DMS 273 (cell line): ENCODE data around the gene SOAT2.

Source experiments
- DNase-seq: peaks from one replicate; lab custom pipeline; 2025; ENCODE audit not compliant: unreplicated experiment; lab: John Stamatoyannopoulos, UW

SOAT2 gene, protein sequence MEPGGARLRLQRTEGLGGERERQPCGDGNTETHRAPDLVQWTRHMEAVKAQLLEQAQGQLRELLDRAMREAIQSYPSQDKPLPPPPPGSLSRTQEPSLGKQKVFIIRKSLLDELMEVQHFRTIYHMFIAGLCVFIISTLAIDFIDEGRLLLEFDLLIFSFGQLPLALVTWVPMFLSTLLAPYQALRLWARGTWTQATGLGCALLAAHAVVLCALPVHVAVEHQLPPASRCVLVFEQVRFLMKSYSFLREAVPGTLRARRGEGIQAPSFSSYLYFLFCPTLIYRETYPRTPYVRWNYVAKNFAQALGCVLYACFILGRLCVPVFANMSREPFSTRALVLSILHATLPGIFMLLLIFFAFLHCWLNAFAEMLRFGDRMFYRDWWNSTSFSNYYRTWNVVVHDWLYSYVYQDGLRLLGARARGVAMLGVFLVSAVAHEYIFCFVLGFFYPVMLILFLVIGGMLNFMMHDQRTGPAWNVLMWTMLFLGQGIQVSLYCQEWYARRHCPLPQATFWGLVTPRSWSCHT

DNA sequence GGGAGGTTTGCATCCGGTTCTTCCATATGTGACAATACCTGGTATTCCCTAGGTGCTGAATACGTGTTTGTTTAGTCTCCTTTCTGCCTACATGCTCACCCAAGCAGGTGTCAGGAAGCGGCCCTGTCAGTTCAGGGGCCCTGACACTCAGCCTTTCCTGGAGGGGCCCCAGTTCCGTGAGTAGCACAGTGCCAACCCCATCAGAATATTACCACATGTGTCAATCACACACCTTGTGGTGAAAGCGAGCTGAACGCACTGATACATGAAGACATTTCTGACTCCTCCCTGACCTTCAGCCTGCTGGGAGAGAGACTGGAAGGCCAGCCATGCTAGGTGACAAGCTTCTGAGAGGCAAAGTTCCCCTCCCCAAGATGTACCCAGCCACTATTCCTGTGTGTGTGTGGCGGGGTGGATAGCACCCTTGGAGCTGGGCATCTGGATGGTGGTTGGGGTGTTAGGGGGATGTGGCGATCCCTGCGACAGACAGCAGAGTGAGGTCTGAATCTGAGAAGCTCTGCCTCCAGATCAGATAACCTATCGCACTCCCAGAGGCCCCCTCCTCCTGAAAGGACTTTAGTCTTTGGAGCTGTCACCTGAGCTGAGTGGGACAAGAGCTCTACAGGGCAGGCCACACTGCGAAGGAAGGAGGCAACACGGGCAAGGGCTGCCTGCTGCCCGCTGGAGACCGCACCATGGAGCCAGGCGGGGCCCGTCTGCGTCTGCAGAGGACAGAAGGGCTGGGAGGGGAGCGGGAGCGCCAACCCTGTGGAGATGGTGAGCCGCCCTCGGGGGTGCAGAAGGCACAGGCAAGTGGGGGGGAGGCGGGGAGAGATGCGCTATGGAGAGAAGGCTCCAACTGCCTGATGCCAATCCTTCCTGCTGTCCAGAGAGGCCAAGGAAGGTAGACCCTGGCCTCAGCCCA, at the start of gene SOAT2:
SOAT2 (plus strand) TSS at position 604 of the 925 bp plus-strand sequence; CDS start at position 696, 92 bp downstream.
- DNase-seq = no peak

DNA sequence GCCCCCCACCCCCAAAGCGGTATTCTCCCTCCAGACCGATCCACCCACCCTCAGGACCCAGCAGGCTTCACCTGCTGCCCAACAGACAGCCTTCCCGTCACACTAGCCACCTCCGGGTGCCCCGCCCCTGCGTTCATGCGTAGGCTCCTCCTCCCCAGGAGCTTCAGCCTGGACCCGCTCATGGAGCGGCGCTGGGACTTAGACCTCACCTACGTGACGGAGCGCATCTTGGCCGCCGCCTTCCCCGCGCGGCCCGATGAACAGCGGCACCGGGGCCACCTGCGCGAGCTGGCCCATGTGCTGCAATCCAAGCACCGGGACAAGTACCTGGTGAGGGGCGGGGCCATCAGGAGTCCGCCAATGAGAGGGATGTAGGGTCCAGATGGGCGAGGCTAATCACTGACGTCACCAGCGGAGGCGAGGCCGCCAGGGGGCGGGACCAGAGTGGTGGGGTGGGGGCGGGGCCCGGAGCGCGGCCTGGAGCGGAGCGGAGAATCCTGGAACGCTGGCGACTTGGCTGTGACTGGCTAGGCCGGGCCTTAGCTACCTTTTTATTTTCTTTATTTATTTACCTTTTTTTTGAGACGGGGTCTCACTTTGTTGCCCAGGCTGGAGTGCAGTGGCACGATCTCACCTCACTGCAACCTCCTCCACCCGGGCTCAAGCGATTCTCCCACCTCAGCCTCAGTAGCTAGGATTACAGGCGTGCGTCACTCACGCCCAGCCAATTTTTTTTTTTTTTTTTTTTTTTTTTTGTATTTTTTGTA, 49.0 kb upstream of the SOAT2 start:
- DNase-seq = peak; percentile 95

DNA sequence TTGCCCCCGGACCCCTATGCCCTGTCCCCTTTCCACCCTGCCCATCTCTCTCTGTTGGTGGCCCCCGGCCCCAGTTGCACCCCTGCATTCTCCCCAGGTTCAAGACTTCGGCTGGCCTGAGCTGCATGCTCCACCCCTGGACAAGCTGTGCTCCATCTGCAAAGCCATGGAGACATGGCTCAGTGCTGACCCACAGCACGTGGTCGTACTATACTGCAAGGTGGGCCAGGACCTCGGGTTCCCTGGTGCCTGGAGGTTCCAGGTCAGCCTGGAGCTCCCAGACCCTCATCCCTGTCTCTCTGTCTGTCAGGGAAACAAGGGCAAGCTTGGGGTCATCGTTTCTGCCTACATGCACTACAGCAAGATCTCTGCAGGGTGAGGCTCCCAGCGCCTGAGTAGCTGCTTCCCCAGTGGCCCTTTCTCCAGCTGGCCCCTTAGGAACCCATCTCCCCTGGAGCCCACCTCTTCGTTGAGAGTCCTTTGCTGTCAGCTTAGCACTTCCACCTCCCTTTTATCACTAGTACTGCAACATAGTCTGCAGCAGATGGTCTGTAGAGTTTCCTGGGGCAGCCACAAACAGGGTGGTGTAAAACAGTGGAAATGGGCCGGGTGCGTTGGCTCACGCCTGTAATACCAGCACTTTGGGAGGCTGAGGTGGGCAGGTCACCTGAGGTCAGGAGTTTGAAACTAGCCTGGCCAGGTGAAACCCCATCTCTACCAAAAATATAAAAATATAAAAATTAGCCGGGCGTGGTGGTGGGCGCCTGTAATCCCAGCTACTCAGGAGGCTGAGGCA, 47.6 kb upstream of the SOAT2 start:
- DNase-seq = peak; percentile 27

DNA sequence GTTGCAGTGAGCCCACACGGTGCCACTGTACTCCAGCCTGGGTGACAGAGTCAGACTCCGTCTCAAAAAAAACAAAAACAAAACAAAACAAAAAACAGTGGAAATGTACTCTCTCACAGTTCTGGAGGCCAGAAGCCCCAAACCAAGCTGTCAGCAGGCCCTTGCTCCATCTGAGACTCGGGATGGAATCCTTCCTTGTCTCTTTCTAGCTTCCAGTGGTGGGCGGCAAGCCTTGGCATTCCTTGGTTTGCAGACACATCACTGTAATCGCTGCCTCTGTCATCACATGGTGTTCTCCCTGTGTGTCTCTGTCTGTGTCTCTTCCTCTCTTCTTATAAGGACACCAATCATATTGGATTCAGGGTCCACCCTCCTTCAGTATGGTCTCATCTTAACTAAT, 47.0 kb upstream of the SOAT2 start:
- no peak for DNase-seq

DNA sequence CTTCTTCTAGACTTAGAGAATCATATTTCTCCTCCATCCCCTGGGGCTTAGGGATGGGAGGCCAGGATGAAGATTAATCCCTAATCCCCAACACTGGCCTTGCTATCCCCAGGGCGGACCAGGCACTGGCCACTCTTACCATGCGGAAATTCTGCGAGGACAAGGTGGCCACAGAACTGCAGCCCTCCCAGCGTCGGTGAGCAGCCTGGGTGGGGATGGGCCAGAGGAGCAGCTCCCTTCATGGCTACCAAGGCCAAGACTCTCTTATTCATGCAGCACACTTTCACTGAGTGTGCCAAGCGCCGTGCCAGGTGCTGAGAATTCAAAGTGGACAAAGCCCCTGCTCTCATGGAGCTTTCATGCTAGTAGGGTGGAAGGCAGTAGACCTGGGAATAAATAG, 46.4 kb upstream of the SOAT2 start:
- DNase-seq = no peak

DNA sequence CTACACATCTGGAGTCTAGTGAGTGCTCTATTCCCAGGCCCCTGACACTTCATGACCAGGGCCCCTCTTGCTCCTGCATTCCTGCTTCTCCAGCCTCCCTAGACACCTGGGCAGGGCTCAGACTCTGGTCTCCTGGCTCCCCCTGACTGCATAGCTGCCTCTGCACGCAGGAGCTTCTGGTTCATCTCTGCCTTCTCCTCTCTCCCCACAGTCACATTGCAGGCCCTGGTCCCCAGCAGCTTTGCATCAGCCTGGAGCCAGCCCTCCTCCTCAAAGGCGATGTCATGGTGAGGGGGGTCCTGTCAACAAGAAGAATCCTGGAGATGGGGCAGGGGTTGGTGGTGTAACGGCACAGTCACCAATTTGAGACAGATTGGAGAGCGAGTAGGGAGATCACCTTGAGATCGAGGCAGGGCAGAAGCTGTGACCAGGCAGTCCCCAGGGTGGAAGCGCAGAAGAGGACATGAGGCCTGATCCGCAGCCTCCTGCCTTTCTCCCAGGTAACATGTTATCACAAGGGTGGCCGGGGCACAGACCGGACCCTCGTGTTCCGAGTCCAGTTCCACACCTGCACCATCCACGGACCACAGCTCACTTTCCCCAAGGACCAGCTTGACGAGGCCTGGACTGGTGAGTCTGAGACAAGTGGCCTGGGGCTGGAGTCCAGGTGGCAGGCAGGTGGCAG, 45.3 kb upstream of the SOAT2 start:
- DNase-seq = no peak

DNA sequence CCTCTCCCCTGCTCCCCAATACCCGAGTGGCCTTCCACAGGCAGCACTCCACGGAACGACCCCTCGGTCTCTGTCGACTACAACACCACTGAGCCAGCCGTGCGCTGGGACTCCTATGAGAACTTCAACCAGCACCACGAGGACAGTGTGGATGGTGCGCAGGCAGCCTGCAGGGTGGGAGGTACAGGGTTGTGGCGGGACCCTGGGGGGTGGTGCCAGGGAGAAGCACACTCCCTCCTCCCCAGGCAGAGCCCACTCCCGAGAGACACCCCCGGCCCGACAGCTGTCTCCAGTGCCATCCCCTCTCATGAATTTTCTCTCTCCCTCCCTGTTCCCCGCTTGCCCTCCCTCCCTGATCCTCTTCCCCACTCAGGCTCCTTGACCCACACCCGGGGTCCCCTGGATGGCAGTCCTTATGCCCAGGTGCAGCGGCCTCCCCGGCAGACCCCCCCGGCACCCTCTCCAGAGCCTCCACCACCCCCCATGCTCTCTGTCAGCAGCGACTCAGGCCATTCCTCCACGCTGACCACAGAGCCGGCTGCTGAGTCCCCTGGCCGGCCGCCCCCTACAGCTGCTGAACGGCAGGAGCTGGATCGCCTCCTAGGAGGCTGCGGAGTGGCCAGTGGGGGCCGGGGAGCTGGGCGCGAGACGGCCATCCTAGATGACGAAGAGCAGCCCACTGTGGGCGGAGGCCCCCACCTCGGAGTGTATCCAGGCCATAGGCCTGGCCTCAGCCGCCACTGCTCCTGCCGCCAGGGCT, 44.4 kb upstream of the SOAT2 start:
- DNase-seq = no peak

DNA sequence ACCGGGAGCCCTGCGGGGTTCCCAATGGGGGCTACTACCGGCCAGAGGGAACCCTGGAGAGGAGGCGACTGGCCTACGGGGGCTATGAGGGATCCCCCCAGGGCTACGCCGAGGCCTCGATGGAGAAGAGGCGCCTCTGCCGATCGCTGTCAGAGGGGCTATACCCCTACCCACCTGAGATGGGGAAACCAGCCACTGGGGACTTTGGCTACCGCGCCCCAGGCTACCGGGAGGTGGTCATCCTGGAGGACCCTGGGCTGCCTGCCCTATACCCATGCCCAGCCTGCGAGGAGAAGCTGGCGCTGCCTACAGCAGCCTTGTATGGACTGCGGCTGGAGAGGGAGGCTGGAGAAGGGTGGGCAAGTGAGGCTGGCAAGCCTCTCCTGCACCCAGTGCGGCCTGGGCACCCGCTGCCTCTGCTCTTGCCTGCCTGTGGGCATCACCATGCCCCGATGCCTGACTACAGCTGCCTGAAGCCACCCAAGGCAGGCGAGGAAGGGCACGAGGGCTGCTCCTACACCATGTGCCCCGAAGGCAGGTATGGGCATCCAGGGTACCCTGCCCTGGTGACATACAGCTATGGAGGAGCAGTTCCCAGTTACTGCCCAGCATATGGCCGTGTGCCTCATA, 43.7 kb upstream of the SOAT2 start:
- no peak for DNase-seq

DNA sequence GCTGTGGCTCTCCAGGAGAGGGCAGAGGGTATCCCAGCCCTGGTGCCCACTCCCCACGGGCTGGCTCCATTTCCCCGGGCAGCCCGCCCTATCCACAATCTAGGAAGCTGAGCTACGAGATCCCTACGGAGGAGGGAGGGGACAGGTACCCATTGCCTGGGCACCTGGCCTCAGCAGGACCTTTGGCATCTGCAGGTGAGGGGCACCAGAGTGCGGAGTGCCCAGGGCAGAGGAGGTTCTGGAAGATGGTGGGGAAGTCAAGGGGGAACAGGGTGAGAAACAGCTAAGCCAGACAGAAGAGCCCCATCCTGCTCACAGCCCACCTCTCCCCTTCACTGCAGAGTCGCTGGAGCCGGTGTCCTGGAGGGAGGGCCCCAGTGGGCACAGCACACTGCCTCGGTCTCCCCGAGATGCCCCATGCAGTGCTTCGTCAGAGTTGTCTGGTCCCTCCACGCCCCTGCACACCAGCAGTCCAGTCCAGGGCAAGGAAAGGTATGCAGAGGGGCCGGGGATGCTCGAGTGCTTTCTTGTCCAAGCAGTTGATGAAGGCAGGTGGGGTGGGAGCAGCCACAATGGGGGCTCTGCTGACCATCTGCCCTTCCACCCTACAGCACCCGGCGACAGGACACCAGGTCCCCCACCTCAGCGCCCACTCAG, 43.1 kb upstream of the SOAT2 start:
- DNase-seq = no peak

DNA sequence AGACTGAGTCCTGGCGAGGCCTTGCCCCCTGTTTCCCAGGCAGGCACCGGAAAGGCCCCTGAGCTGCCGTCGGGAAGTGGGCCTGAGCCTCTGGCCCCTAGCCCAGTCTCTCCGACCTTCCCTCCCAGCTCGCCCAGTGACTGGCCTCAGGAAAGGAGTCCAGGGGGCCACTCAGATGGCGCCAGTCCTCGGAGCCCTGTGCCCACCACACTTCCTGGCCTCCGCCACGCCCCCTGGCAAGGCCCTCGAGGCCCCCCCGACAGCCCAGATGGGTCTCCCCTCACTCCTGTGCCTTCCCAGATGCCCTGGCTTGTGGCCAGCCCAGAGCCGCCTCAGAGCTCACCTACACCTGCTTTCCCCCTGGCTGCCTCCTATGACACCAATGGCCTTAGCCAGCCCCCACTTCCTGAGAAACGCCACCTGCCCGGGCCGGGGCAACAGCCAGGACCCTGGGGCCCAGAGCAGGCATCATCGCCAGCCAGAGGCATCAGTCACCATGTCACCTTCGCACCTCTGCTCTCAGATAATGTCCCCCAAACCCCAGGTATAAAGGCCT, 42.5 kb upstream of the SOAT2 start:
- DNase-seq = no peak

DNA sequence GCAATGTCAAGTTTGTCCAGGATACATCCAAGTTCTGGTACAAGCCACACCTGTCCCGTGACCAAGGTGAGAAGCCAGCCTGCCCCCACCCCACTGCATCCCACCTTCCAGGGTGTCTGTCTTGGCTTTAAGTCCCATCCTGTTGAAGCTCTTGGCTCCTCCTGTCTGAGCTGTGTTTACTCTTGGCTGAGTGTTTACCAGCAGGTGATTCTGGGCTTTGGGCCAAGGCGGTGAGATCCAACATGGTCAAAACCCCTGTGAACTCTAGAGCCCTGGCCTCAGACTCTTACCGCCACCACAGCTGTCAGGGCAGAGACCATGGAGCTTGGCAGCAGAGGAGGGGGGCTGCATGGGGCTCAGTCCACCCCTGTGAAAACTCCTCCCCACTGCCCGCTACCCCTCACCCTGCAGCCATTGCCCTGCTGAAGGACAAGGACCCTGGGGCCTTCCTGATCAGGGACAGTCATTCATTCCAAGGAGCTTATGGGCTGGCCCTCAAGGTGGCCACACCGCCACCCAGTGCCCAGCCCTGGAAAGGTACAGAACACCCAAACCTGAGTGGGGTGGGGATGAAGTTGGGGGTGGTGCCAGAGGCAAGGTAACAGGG, 41.8 kb upstream of the SOAT2 start:
- DNase-seq = peak; percentile 64

DNA sequence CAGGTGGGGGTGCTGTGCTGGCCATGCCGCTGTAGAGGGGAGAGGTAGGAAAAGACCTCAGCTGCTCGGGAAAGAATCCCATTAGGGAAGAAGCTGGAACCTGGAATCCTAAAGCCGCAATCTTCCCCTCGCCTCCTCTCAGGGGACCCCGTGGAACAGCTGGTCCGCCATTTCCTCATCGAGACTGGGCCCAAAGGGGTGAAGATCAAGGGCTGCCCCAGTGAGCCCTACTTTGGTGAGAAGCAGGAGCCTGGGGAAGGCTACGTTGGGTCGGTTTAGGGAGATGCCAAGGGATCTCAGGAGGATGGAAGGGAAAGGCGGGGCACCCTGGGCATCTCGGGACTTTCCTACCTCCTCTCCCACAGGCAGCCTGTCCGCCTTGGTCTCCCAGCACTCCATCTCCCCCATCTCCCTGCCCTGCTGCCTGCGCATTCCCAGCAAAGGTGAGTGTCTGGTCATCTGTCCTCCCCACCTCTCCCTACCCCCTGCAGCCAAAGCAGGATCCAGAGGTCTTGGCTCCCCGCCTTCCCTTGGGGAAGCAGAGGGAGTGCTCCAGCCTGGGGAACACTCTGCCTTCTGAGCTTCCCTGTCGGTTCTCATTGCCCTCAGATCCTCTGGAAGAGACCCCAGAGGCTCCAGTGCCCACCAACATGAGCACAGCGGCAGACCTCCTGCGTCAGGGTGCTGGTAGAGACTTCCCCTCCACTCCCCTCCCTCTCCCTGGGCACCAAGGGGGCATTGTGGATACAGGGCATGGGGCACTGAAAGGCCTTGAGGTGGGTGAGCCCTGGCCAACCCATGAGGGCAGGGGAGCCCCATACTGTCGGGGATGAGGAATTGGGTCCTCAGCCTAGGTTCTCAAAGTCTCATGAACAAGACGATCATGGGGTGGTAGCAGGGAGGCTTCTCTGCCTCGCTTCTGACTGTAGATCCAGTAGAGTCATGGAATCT, 41.0 kb upstream of the SOAT2 start:
- DNase-seq = no peak

DNA sequence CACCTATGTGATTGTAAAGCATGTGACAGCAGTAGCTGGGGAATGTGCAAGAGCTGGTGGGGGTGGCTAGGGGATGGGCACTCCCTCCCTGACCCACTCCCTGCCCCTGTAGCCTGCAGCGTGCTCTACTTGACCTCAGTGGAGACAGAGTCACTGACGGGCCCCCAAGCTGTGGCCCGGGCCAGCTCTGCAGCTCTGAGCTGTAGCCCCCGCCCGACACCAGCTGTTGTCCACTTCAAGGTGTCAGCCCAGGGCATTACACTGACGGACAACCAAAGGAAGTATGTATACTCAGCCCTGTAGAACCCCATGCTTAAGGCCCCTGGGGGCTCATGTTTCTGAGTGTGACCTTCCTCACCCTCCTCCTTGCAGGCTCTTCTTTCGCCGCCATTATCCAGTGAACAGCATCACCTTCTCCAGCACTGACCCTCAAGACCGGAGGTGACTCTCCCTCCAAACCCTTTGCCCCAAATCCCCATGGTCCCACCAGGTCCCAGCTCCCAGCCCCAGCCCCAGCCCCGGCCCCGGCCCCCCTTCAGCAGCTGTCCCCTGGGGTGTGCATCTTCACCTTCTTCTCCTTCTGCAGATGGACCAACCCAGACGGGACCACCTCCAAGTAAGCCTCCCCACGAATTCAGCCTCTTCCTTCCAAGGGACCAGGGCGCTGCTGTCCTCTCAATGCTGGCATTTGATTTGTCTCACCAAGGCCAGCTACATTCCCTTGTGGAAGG, 40.1 kb upstream of the SOAT2 start:
- no peak for DNase-seq

DNA sequence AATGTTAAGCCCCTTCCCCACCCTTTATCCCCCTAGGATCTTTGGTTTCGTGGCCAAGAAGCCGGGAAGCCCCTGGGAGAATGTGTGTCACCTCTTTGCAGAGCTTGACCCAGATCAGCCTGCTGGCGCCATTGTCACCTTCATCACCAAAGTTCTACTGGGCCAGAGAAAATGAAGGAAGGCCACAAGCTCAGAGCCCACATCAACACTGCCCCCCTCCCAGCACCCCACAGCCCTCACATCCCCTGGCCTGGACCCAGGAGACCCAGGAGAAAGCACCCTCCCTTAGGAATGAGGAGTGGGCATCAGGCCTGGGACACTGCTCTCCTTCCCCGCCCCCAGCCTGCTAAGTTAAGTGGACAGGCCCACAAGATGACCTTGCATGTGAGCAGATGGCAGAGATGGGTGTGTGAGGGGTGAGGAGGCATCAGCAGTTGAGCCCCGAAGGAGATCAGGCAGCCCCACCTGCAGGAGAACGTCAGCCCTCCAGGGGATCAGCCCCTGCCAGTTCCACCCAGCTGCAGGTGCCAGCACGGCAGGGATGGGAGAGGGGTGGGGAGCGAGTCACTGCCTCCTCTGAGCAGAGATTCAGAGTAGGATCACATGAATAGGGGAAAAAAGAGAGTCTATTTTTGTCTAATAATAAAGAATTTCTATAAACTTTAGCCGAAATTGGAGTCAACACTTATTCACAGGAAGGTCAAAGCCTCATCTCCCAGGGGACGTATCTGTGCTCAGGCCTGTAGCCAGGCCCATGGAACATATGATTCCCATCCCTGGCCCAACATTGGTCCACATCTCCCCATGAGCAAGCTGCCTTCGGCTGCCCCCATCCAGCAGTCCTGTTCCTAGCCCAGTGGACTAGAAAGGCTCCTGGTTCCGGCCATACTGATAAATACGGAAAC, 39.3 kb upstream of the SOAT2 start:
- DNase-seq = no peak
